ENCODE measurements around the gene MLYCD. TPM values are rescaled to one million over a fixed set of nuclear protein-coding genes. Genes with fewer than 3 reads are reported as not detected.

The MLYCD gene
- polyA plus RNA-seq, 1 donor from 2014 or later = 1.7 TPM

DNA sequence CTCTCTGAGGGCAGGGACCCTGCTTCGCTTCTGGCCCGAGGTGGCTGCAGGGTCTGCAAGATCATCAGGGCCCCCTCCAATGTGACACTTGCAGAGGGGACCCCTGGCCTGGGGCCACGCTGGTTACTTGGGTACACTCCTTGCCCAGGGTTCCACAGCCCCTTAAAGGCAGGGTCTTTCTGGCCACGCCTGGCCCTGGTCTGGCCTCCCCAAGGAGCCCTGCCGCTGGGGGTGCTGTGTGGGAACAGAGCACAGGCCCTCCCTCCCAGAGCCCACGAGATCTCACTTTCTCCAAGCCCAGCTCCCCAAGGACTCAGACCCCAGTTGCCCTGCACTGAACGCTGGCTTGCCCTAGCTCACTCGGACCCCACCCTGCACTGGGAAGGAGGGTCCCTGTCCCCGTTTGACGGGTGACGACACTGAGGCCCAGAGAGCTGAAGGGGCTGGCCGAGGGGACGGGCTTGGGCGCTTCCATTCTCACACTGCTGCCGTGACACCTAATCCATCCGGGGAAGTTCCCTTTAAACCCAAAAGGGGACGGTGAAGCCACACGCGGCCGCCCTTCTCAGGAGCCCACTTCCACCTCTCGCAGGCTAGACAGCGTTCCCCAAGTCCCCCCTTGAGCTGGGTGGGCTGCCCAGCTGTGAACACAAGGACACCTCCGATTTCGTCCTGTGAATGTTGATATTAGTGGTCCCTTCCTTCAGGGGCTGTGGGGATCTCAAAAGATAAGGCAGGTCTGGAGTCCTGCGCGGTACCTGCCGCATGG, 27.2 kb downstream of the MLYCD start:
- no peaks in the 10 kb centered on the region for H3K9me3 Mint-ChIP-seq
- H3K4me1 Mint-ChIP-seq = peaks cover 0 to 1% (median 0%) of the 10 kb centered on the region in 3 donors
- no peak overlapping the region for H3K4me3 Mint-ChIP-seq
- no peaks in the 10 kb centered on the region for H3K27me3 Mint-ChIP-seq
- H3K27ac Mint-ChIP-seq = no peak overlapping the region
- peaks cover 3% of the 10 kb centered on the region for H3K36me3 Mint-ChIP-seq

DNA sequence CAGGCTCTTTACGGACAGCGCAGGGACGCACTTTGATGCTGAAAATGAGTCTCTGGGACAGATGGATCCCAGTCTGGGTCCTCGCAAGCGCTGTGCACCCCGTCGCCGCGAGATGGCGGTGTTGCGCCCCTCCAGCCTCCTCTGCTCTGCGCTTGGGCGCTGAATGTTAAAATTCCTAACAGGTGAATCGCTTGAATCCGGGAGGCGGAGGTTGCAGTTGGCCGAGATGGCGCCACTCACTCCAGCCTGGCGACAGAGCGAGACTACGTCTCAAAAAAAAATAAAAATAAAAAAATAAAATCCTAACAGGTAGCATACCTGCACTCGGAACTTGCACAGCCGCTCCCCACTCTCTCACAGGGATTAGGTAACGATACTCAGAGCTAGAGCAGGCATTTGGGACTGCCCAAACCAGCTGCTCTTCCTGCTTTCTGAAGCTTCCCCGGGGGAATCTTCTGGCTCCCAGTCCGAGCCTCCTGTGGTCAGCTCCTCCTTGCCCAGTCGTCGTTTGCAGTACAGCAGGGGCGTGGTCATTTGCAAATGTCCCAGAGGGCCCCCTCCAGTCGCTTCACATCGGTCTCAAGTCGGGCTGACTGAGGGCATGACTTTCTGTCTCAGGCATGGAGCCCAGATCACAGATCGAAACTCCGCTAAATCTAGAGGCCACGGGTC, 27.9 kb downstream of the MLYCD start:
- no peak overlapping the region for H3K4me3 Mint-ChIP-seq
- no peaks in the 10 kb centered on the region for H3K9me3 Mint-ChIP-seq
- H3K27me3 Mint-ChIP-seq = no peaks in the 10 kb centered on the region
- peaks cover 0 to 1% (median 0%) of the 10 kb centered on the region in 3 donors for H3K4me1 Mint-ChIP-seq
- H3K36me3 Mint-ChIP-seq = peaks cover 3% of the 10 kb centered on the region
- no peak overlapping the region for H3K27ac Mint-ChIP-seq

DNA sequence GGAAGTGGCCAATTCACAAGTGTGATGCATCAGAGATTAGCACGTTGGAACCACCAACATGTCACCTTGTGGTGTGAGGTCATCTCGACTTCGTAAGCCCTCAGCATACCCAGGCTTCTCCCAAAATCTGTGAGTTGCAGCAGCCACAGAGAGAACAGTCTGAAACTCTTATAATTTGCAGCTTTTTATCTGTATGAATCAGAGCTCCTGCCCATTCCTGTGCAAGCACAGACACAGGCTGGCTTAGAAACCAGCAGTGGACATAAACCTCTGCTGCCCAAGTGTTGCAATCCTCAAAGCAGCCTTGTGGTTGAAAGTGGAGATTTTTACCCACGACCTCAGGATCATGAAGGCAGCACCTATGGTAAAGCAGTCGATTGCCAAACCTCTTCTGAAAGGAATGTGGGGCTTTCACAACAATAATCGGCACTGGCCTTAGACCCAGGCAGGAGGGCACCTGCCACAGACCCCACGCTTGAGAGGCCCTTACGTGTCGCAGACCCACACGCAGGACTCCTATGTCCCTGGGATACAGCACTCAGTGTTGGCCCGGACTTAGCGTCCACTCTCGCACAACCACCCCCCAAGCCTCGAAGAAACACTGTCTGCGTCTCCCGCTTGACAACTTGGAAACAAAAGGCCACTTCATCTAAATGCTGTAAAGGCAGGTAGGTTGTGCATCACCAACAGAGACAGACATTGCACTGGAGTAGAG, 29.6 kb downstream of the MLYCD start:
- Mint-ChIP-seq H3K27ac (no peak overlapping the region), H3K4me1 (peaks cover 0 to 1% (median 0%) of the 10 kb centered on the region in 3 donors), H3K9me3 (no peaks in the 10 kb centered on the region), H3K36me3 (peaks cover 1% of the 10 kb centered on the region), H3K27me3 (no peaks in the 10 kb centered on the region), H3K4me3 (no peak overlapping the region)

DNA sequence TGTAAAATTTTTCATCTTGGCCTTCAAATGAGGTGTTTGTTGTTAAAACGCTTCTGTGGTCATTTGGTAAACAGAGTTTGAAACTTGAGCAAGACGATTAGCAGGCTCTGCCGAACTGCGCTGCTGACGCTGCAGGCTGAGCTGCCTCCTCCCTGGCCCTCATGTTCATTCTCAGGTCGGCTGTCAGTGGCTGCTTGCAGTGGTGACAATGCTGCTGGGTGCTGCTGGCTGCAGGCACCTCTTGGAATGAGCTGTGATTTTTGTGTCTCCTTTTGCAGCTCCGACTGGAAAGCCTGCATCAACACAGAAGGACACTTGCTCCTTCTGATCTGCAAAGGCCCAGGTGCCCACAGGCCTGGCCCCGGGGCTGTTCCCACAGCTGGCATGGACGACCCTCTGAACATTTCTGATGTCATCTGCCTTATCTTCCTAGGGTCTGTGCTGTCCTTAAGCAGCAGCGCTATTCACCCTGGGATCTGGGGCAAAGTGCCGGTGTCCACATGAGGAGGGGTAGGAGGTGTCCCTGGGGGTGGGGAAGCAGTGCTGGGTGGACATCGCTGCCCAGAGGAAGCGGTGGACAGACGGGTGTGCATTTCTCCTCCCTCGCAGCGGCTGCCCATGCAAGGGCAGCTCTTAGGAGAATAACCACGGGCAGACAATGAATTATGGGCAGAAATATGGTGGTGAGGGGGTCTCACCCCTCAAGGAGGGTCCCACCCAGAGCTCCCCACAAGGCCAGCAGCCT, 31.1 kb downstream of the MLYCD start:
- no peak overlapping the region for H3K27ac Mint-ChIP-seq

DNA sequence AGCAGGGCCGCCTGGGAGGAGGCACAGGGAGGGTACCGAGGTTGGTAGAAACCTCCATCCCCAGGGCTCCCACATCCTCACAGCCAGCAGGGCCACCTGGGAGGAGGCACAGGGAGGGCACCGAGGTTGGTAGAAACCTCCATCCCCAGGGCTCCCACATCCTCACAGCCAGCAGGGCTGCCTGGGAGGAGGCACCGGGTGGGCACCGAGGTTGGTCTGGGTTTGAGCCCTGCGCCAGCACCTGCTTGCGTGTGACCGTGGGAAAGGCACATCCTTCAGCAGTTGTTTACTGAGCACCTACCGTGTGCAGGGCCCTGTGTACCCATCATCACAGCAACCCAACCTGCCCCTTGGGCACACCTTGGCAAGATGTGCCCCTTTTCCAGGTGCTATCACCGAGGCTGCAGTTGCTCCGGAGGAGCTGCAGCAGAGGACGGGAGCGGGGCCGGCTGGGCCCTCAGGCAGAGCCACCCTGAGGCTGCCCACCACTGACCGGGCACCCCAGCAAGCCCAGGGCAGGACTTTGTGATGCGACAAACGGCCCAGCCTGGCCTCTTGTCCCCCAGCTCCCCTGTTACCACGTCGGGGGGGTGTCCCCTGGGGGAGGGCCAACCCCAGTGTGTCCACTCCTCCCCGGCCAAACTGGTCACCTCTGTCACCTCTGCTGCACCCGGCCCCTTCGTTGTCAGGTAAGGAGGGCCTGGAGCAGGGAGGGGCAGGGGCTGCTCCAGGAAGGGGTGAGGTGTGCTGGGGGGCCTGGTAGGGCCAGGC, 32.0 kb downstream of the MLYCD start:
- H3K4me1 Mint-ChIP-seq = no peaks in the 10 kb centered on the region
- H3K4me3 Mint-ChIP-seq = no peak overlapping the region
- no peaks in the 10 kb centered on the region for H3K9me3 Mint-ChIP-seq
- no peak overlapping the region for H3K27ac Mint-ChIP-seq
- H3K36me3 Mint-ChIP-seq = peaks cover 1% of the 10 kb centered on the region
- no peaks in the 10 kb centered on the region for H3K27me3 Mint-ChIP-seq

More for the DNA sequence above, 31.1 kb downstream of the MLYCD start:
- H3K9me3 Mint-ChIP-seq = no peaks in the 10 kb centered on the region
- no peaks in the 10 kb centered on the region for H3K27me3 Mint-ChIP-seq
- H3K36me3 Mint-ChIP-seq = peaks cover 1% of the 10 kb centered on the region
- peaks cover 0 to 1% (median 0%) of the 10 kb centered on the region in 3 donors for H3K4me1 Mint-ChIP-seq
- H3K4me3 Mint-ChIP-seq = no peak overlapping the region

DNA sequence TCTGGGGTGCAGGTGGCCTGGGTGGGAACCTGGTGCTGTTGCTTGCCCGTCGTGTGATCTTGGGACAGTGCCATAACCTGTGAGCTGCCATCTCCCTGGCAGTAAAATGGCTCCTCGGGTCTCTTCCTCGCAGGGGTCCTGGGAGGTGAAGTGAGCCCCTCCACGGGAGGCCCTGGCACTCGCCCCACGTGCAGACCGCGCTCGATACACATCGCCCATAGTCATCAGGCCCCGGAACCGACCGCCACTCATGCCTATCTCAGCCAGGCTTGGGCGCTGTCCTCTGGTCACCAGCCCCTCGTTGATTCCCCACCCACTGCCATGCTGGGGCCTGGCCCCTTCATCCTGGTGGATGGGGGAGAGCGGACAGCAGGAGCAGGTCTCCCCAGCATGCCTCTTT, 32.6 kb downstream of the MLYCD start:
- no peaks in the 10 kb centered on the region for H3K27me3 Mint-ChIP-seq
- peaks cover 1% of the 10 kb centered on the region for H3K36me3 Mint-ChIP-seq
- H3K4me1 Mint-ChIP-seq = no peaks in the 10 kb centered on the region
- no peak overlapping the region for H3K27ac Mint-ChIP-seq
- no peaks in the 10 kb centered on the region for H3K9me3 Mint-ChIP-seq
- no peak overlapping the region for H3K4me3 Mint-ChIP-seq

DNA sequence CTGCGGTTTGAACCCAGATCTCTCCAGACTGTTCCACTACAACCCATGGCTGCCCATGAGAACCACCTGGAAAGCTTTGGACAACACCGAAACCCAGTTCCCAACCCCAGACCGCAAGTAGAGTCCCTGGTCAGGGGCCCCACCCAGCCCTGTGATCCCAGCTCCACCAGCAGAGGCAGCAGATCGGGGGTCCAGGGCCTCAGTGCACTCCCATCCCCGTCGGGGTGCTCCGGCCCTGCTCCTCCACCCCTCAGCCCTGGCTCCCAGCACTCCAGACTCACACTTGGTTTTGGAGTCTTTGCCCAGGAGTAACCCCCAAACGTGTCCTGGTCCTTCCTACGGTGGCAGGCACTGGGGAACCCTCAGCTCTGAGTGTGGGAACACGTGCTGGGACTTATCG, 33.4 kb downstream of the MLYCD start:
- H3K4me3 Mint-ChIP-seq = no peak overlapping the region
- H3K27ac Mint-ChIP-seq = no peak overlapping the region
- no peaks in the 10 kb centered on the region for H3K4me1 Mint-ChIP-seq
- peaks cover 1% of the 10 kb centered on the region for H3K36me3 Mint-ChIP-seq
- peaks cover 0 to 2% (median 0%) of the 10 kb centered on the region in 3 donors for H3K9me3 Mint-ChIP-seq
- H3K27me3 Mint-ChIP-seq = no peaks in the 10 kb centered on the region

DNA sequence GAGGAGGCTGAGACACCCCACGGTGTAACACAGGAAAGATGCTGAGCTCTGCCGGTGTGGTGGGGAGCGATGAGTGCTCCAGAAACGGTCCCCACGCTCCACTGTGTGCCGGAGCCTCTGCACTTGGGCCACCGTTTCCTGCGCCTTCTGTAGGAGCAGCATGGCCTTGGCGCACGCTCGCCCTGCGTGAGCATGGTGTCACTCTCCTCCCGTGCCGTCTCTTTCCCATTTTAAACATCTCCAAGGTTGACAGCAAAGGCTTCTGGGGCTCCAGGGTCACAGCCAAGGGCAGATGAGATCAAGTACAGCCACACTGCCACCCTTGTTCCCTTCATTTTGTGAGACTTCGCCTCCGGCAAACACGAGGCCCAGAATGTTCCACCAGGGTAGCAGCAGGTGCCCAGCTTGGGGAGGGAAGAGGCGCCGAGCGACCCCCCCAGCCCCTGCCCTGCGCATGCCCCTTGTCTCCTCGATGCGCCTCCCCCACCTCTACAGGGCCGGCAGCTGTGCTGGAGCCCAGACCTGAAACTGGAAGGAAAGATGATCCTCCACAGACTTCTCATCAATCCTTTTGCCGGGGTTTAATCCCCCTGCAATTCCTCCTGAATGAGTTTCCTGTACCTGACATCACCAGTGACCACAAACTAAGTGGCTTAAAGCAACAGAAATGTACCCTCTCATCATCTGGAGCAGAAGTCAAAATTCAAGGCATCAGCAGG, 34.2 kb downstream of the MLYCD start:
- H3K27me3 Mint-ChIP-seq = no peaks in the 10 kb centered on the region
- H3K27ac Mint-ChIP-seq = no peak overlapping the region
- H3K9me3 Mint-ChIP-seq = peaks cover 0 to 3% (median 0%) of the 10 kb centered on the region in 3 donors
- H3K4me3 Mint-ChIP-seq = no peak overlapping the region
- no peaks in the 10 kb centered on the region for H3K4me1 Mint-ChIP-seq
- peaks cover 1% of the 10 kb centered on the region for H3K36me3 Mint-ChIP-seq

DNA sequence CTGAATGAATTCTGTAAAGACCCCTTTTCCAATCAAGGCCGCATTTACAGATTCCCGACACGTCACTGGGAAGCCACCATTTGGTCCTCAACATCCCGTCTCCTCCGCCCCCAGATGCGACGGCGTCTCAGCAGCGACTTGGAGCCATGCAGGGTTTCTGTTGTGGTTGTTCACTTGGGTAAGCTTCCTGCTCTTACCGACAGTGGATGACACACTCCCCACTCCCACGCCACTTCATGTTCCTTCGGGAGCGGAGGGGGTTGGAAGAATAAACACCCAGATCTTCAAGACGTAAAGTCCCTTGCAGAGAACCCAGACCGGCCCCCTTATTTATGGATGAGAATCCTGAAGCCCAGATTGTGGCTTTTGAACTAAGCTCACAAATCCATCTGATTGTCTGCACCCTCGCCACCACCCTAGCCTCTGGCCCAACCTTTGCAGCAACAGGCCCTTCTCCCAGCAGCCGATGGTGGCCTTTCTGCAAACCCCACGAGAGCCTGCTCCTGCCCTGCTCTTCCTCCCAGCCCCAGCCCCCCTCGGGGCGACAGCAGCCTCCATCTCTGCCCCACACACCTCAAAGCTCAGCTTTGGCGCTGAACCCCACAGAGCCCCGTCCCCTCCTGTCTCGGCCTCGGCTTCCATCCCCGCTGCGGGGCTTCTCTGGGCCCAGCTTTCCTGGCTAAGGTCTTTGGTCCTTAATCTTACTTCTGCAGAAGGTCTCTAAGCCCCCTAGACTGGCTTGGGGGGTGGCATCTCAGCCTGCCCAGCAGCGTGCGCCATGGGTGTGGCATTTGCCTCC, 35.2 kb downstream of the MLYCD start:
- Mint-ChIP-seq H3K27me3 (no peaks in the 10 kb centered on the region), H3K9me3 (peaks cover 0 to 3% (median 0%) of the 10 kb centered on the region in 3 donors), H3K27ac (no peak overlapping the region), H3K4me1 (no peaks in the 10 kb centered on the region), H3K36me3 (peaks cover 1% of the 10 kb centered on the region), H3K4me3 (no peak overlapping the region)

DNA sequence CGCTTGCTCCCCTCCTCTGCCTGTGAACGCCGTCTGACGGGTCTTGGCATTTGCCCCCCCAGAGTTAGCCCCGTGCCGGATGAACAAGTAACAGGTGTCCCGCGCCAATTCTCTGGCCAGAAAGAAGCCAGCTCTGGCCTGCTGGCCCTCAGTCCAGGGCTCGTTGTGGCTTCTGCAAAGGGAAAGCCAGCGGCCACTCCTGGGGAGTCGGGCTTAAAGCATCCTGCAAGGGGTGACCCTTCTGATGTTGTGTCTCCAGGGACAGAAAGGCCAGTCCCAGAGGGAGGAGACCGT, 35.7 kb downstream of the MLYCD start:
- H3K9me3 Mint-ChIP-seq = peaks cover 0 to 3% (median 0%) of the 10 kb centered on the region in 3 donors
- H3K36me3 Mint-ChIP-seq = peaks cover 1% of the 10 kb centered on the region
- H3K4me1 Mint-ChIP-seq = peaks cover 0 to 1% (median 0%) of the 10 kb centered on the region in 3 donors
- H3K4me3 Mint-ChIP-seq = no peak overlapping the region
- H3K27ac Mint-ChIP-seq = no peak overlapping the region
- no peaks in the 10 kb centered on the region for H3K27me3 Mint-ChIP-seq

DNA sequence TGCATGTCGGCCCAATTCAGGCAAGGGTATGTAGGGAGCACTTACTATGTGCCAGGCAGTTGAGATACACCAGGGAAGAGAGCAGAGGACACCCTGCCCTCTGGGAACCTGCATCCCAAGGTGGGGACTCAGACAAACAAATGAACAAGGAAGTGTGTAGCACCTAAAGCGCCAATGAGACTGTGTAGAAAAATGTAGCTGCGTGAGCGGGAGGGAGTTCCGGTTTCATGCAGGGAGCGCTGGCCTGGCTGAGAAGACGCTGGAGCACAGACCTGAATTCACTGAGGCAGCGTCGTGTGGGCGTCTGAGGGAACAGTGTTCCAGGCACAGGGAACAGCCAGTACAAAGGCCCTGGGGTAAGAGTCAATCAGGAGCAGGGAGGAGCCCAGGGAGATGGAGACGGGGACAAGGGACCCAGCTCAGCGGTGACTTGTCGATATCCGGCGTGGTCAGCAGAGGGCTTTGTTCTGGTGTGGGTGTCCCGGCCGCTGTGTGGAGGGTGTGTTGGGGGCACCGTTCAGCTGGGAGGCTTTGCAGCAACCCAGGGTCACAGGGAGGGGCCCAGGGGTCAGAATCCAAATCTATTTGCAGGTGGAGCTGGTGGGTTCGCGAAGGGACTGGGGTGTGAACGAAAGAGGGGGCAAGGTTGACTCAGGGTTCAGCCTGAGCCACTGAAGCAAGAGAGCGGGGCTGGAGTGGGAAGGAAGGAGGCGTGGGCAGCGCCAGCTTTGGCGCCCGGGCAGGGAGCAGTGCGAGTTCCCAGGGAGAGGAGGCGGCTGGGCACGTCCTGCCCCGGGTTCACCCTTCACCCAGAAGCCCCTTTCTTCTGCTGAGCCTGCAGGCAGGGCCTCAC, 36.3 kb downstream of the MLYCD start:
- H3K36me3 Mint-ChIP-seq = no peaks in the 10 kb centered on the region
- no peak overlapping the region for H3K27ac Mint-ChIP-seq
- peaks cover 0 to 3% (median 0%) of the 10 kb centered on the region in 3 donors for H3K4me1 Mint-ChIP-seq
- no peak overlapping the region for H3K4me3 Mint-ChIP-seq
- peaks cover 0 to 3% (median 0%) of the 10 kb centered on the region in 3 donors for H3K9me3 Mint-ChIP-seq
- H3K27me3 Mint-ChIP-seq = no peaks in the 10 kb centered on the region

DNA sequence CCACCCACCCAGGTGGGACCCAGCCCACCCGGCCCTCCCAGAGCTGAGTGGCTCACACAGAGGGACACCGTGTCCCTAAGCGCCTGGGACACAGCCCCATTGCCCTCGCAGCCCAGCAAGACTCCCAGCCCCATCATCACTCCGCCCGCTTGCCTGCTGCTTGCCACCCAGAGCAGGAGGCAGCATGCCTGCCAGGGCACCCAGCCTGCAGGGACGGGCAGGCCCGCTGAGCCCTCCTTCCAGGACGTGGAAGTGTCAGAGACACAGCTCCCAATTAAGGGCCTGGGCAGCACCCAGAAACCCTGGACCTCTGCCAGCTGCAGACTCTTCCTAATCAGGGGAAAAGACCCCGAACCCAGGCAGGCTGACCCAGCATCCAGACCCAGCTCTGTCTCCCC, 36.9 kb downstream of the MLYCD start:
- Mint-ChIP-seq H3K9me3 (peaks cover 0 to 3% (median 0%) of the 10 kb centered on the region in 3 donors), H3K4me3 (no peak overlapping the region), H3K27me3 (peaks cover under 1% of the 10 kb centered on the region), H3K27ac (no peak overlapping the region), H3K4me1 (peaks cover 0 to 3% (median 0%) of the 10 kb centered on the region in 3 donors), H3K36me3 (peaks cover 4% of the 10 kb centered on the region)
